GM23338 (cell line): ENCODE results near the gene SASH1.

Source experiments
- CREB1 ChIP-seq: fragments of 250-450 bp; sonication (Bioruptor Pico); IDR thresholded peaks from 2 replicates; pipeline ENCODE4 v1.5.0; 2020; ENCODE audit warnings: low read depth, mild to moderate bottlenecking, moderate library complexity
- CTCF ChIP-seq, 2 experiments: fragments of 200-600 bp in 1 of 2; sonication (generic) in 1 of 2; conservative IDR thresholded peaks; 2 replicates each; pipeline versions ENCODE4 v1.5.1 to v1.6.1; 2016 to 2017; ENCODE audit warnings: antibody characterized with exemption in 2 of 2, low read depth in 2 of 2, mild to moderate bottlenecking in 2 of 2, moderate library complexity in 1 of 2
- ETS1 ChIP-seq: IDR thresholded peaks from 2 replicates; pipeline ENCODE4 v1.6.1; 2016; ENCODE audit warnings: antibody characterized with exemption
- EZH2 ChIP-seq: fragments of 200-600 bp; sonication (generic); IDR thresholded peaks from one replicate; pipeline ENCODE4 v1.8.0; 2017; ENCODE audit warnings: antibody characterized with exemption, mild to moderate bottlenecking, low read depth; ENCODE audit not compliant: unreplicated experiment
- EZH2phosphoT487 ChIP-seq: fragments of 200-600 bp; sonication (generic); IDR thresholded peaks from one replicate; pipeline ENCODE4 v1.8.1; 2018; ENCODE audit warnings: antibody characterized with exemption; ENCODE audit not compliant: unreplicated experiment
- JUNB ChIP-seq: IDR thresholded peaks from one replicate; pipeline ENCODE4 v1.6.1; 2016; ENCODE audit warnings: antibody characterized with exemption; ENCODE audit not compliant: unreplicated experiment
- NANOG ChIP-seq: IDR thresholded peaks from 2 replicates; pipeline ENCODE4 v1.6.1; 2016; ENCODE audit warnings: antibody characterized with exemption, borderline replicate concordance
- POLR2AphosphoS5 ChIP-seq: IDR thresholded peaks from 2 replicates; pipeline ENCODE4 v1.6.1; 2016; ENCODE audit warnings: antibody characterized with exemption, low read depth
- REST ChIP-seq: IDR thresholded peaks from one replicate; pipeline ENCODE4 v1.6.1; 2018; ENCODE audit warnings: antibody characterized with exemption; ENCODE audit not compliant: unreplicated experiment
- STAT1 ChIP-seq: IDR thresholded peaks from one replicate; pipeline ENCODE4 v1.6.1; 2016; ENCODE audit warnings: antibody characterized with exemption; ENCODE audit not compliant: unreplicated experiment
- ZNF114 ChIP-seq: fragments of 250-450 bp; sonication (Bioruptor Pico); IDR thresholded peaks from 2 replicates; pipeline ENCODE4 v1.5.0; 2020; ENCODE audit warnings: mild to moderate bottlenecking, moderate library complexity
- ZNF331 ChIP-seq: fragments of 250-450 bp; sonication (Bioruptor Pico); IDR thresholded peaks from 2 replicates; pipeline ENCODE4 v1.5.0; 2020; ENCODE audit warnings: low read depth, mild to moderate bottlenecking, moderate library complexity
- ZNF462 ChIP-seq: fragments of 250-450 bp; sonication (Bioruptor Pico); IDR thresholded peaks from 2 replicates; pipeline ENCODE4 v1.5.0; 2020; ENCODE audit warnings: mild to moderate bottlenecking, moderate library complexity

- no peak for TF ChIP-seq CTCF (conservative IDR thresholded peaks at IDR 0.05; ENCODE audit: low read depth in 2 of 2)
- TF ChIP-seq REST = no peak
- no peak for TF ChIP-seq POLR2AphosphoS5
- no peak for TF ChIP-seq EZH2phosphoT487
- TF ChIP-seq CREB1 (CRISPR knock-in tag) = no peak
- no peak for TF ChIP-seq ETS1
- no peak for TF ChIP-seq EZH2
- no peak for TF ChIP-seq NANOG
- no peak for TF ChIP-seq JUNB
- no peak for TF ChIP-seq STAT1
- no peak for TF ChIP-seq ZNF462 (CRISPR knock-in tag)
- TF ChIP-seq ZNF331 (CRISPR knock-in tag) = no peak
- no peak for TF ChIP-seq ZNF114 (CRISPR knock-in tag)
Measured at GRCh38 chr6:148566664-148567350, 224.2 kb downstream of the SASH1 start.
